Body of pancreas (tissue), 4 donors: ENCODE measurements around the gene SDCBP2. TPM values are rescaled to one million over a fixed set of nuclear protein-coding genes. Genes with fewer than 3 reads are reported as not detected.
A peak's percentile ranks its signal among the peaks of the same experiment; 100 is the strongest.

Source experiments
- ATAC-seq: fragments of 150-250 bp; one replicate; pipeline ENCODE4 v1.9.1; 2016
- DNase-seq, 4 donors: peaks; one replicate each; pipeline ENCODE4 v3.0.0-alpha.2; 2019
- H3K27ac ChIP-seq, 4 donors: fragments of 200-600 bp; sonication (generic); 1 replicate in 3 of 4; 2 replicates in 1 of 4; pipeline versions ENCODE4 v1.5.1 to v1.6.1; 2016 to 2019; ENCODE audit warnings: mild to moderate bottlenecking in 1 of 4, mixed read lengths in 1 of 4, moderate library complexity in 1 of 4
- H3K27me3 ChIP-seq, 2 donors: fragments of 200-600 bp; sonication (generic); one replicate each; pipeline ENCODE4 v1.6.0; 2016; ENCODE audit warnings: mild to moderate bottlenecking in 1 of 2
- H3K36me3 ChIP-seq, 2 donors: fragments of 200-600 bp; sonication (generic); replicated peaks in 1 of 2; 2 replicates each; pipeline ENCODE4 v1.5.1; 2016; ENCODE audit warnings: low read depth in 2 of 2; ENCODE audit not compliant: insufficient read depth in 1 of 2
- H3K4me1 ChIP-seq: fragments of 200-600 bp; sonication (generic); one replicate; pipeline ENCODE4 v1.6.0; 2016
- H3K4me3 ChIP-seq, 2 donors: fragments of 200-600 bp; sonication (generic); 1 replicate in 1 of 2; 2 replicates in 1 of 2; pipeline ENCODE4 v1.5.1; 2016 to 2019
- H3K9me3 ChIP-seq, 3 donors: fragments of 200-600 bp; sonication (generic); 1 replicate in 2 of 3; 2 replicates in 1 of 3; pipeline ENCODE4 v1.5.1; 2016
- POLR2A ChIP-seq, 3 donors: fragments of 450-650 bp; IDR thresholded peaks; one replicate each; pipeline ENCODE4 v1.6.1; 2016; ENCODE audit warnings: antibody characterized with exemption in 3 of 3, mild to moderate bottlenecking in 2 of 3
- WGBS, 2 donors: methylation state at CpG; one replicate each; pipeline ENCODE4 v1.1.5; 2017; 5-methylcytosine and 5-hydroxymethylcytosine counted together
- intact Hi-C: fragments of 100-400 bp; cut with DNase I; formaldehyde crosslinking; loops from one replicate; pipeline ENCODE4 v1.15.1; 2023
- total RNA-seq, 2 donors: library from RNA; depleted of rRNA; stranded (reverse); fragments of >200 nt; gene quantifications; one replicate each; pipeline ENCODE4 v1.1.0, GENCODE V29; 2016
- TF ChIP-seq, protein P1 (sequence below), 7 experiments: fragments of 450-650 bp in 4 of 7; fragments of 200-600 bp in 3 of 7; sonication (generic) in 3 of 7; IDR thresholded peaks; one replicate each; pipeline ENCODE4 v1.5.1; 2016 to 2019; ENCODE audit warnings: antibody characterized with exemption in 7 of 7

The SDCBP2 gene
- total RNA-seq, 2 donors from 2014 or later, result 14.8 to 20.0 TPM

DNA sequence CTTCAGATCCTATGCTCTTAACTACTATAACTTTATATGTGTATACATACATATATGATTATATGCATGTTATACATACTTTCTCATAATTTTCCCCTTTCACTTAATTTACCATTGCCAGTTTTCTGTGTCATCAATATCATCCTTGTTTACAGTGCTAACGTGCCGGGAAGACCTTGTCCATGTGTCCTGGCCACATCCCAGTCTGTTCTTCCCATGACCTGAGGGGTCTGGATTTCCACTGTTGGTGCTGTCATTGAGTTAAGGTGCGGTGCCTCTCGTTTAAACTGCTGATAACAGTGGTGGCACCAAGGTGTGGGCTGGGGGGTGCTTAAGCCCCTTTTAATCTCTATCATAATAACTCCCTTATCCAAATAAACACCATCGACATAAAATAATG is 8.5 kb upstream of the SDCBP2 start:
- WGBS, 2 donors, result 37 to 53% methylated on average over 5 of the region's 5 CpGs
- intact Hi-C loops, result no loop called here
- Histone ChIP-seq H3K27me3 (no peaks in the 10 kb centered on the region), H3K4me1 (peaks cover 18% of the 10 kb centered on the region), H3K36me3 (no peaks in the 10 kb centered on the region), H3K9me3 (no peaks in the 10 kb centered on the region), H3K27ac (no peak overlapping the region), H3K4me3 (no peak overlapping the region)
- DNase-seq, result no peak
- TF ChIP-seq, protein P1, sequence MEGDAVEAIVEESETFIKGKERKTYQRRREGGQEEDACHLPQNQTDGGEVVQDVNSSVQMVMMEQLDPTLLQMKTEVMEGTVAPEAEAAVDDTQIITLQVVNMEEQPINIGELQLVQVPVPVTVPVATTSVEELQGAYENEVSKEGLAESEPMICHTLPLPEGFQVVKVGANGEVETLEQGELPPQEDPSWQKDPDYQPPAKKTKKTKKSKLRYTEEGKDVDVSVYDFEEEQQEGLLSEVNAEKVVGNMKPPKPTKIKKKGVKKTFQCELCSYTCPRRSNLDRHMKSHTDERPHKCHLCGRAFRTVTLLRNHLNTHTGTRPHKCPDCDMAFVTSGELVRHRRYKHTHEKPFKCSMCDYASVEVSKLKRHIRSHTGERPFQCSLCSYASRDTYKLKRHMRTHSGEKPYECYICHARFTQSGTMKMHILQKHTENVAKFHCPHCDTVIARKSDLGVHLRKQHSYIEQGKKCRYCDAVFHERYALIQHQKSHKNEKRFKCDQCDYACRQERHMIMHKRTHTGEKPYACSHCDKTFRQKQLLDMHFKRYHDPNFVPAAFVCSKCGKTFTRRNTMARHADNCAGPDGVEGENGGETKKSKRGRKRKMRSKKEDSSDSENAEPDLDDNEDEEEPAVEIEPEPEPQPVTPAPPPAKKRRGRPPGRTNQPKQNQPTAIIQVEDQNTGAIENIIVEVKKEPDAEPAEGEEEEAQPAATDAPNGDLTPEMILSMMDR (IDR thresholded peaks at IDR 0.05), result no peak
- no peak for TF ChIP-seq POLR2A (IDR thresholded peaks at IDR 0.05)
- ATAC-seq, result no peak

DNA sequence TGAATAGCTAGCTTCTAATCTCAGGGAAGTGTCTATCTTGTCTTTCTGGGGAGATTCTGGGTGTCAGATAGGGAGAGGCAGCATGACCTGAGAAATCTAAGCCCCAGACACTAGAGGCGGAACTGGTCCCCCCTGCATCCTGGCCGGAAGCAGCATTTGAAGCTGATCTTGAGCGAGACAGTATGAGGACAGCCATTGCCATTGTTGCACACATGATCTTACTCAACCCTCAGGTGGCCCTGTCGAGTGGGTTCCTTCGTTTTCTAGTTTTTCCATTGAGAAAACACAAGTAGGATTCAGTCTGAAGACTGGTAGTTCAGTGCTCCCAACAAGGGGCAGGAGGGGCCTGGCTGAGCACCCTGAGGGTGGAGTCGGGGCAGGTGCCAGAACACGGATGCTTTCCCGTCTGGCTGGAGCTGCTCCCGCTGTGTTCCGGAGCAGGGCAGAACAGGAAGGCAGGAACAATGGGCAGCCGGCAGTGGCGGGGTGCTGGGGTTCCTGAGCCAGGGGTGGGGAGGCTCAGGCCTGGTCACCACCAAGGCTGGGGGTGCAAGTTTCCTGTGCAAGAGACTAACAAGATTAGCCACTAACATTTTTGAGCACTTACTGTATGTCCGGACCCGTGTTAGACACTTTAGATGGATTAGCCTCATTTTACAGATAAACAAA is 7.9 kb upstream of the SDCBP2 start:
- DNase-seq (peak; percentile 45 to 74 (median 60)), ATAC-seq (peak; percentile 77)
- Histone ChIP-seq H3K27ac (peak overlapping the region in 2 of 4 donors; percentile 11 to 51), H3K4me3 (no peak overlapping the region), H3K4me1 (peaks cover 18% of the 10 kb centered on the region), H3K9me3 (no peaks in the 10 kb centered on the region), H3K27me3 (no peaks in the 10 kb centered on the region), H3K36me3 (no peaks in the 10 kb centered on the region)
- WGBS, 2 donors, result 33 to 46% methylated on average over 14 of the region's 14 CpGs
- intact Hi-C loops, result no loop called here
- no peak for TF ChIP-seq POLR2A (IDR thresholded peaks at IDR 0.05)
- TF ChIP-seq, protein P1 (IDR thresholded peaks at IDR 0.05), result no peak

- intact Hi-C loops, result no loop called here
- 30 to 55% methylated on average over 6 of the region's 6 CpGs for WGBS, 2 donors
- ATAC-seq, result no peak
- peaks cover 19% of the 10 kb centered on the region for H3K4me1 ChIP-seq
- H3K36me3 ChIP-seq, result no peaks in the 10 kb centered on the region
- H3K4me3 ChIP-seq, result no peak overlapping the region
- H3K27ac ChIP-seq, result peak overlapping the region in 2 of 4 donors; percentile 11 to 51
- DNase-seq, result peak in 1 of 4 donors; percentile 45
- no peaks in the 10 kb centered on the region for H3K9me3 ChIP-seq
- H3K27me3 ChIP-seq, result no peaks in the 10 kb centered on the region
- TF ChIP-seq, protein P1 (IDR thresholded peaks at IDR 0.05), result no peak
- TF ChIP-seq POLR2A (IDR thresholded peaks at IDR 0.05), result no peak
Measured at GRCh38 chr20:1335961-1336698, 7.2 kb upstream of the SDCBP2 start.

DNA sequence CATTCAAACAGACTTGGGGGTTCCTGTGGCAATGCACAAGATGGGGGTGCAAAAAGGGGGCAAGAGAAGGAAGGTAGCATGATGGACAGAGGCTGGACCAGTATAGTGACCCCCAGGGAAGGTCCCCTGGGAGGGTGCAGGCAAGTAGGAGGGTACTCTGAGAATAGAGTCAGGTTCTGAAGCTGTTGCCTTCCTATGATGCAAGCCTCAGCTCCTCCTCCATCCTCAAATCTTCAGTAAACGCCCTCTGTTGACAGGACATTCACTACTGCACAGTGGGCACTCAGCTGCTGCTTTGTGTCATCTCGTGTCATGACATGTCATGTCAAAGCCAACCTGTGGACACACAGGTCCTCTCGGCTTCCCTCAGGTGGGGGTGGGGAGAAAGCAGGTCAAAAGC is 5.8 kb upstream of the SDCBP2 start:
- intact Hi-C loops, result no loop called here

More for the DNA sequence above, 5.8 kb upstream of the SDCBP2 start:
- Histone ChIP-seq H3K27me3 (no peaks in the 10 kb centered on the region), H3K27ac (no peak overlapping the region), H3K36me3 (no peaks in the 10 kb centered on the region), H3K9me3 (no peaks in the 10 kb centered on the region), H3K4me3 (no peak overlapping the region), H3K4me1 (peaks cover 33% of the 10 kb centered on the region)
- TF ChIP-seq, protein P1 (IDR thresholded peaks at IDR 0.05), result no peak
- no peak for TF ChIP-seq POLR2A (IDR thresholded peaks at IDR 0.05)
- DNase-seq (no peak), ATAC-seq (no peak)
- WGBS, 2 donors, result 76 to 80% methylated on average over 3 of the region's 3 CpGs
